ENCODE measurements around the gene PRKAG3. TPM values are rescaled to one million over a fixed set of nuclear protein-coding genes. Genes with fewer than 3 reads are reported as not detected.

PRKAG3 gene
- total and polyA plus RNA-seq, 4 donors, result 0.01 TPM; not detected in 3

- WGBS, 2 donors, result 88% methylated on average over 10 of the region's 10 CpGs
- Histone ChIP-seq H3K36me3 (ENCODE audit: control insufficient read depth in 4 of 4, insufficient read depth in 4 of 4, low read length in 4 of 4) (no peaks in the 10 kb centered on the region), H3K9me3 (ENCODE audit: control insufficient read depth in 4 of 4, insufficient read depth in 3 of 4, low read length in 3 of 4) (no peaks in the 10 kb centered on the region), H3K4me1 (ENCODE audit: control insufficient read depth in 5 of 5, insufficient read depth in 5 of 5, low read length in 5 of 5) (no peaks in the 10 kb centered on the region), H3K4me3 (no peak overlapping the region), H3K9ac (ENCODE audit: insufficient read depth in 1 of 2, low read length in 2 of 2) (no peak overlapping the region), H3K27me3 (ENCODE audit: control insufficient read depth in 3 of 3, insufficient read depth in 3 of 3, low read length in 2 of 3) (peaks cover 0 to 2% (median 0%) of the 10 kb centered on the region in 3 donors), H3K27ac (ENCODE audit: low read depth in 1 of 2, low read length in 1 of 2) (no peak overlapping the region)
- TF ChIP-seq CTCF (IDR thresholded peaks at IDR 0.05; ENCODE audit: control extremely low read depth, extremely low read depth), result no peak
- no peak for ATAC-seq (ENCODE audit: insufficient read depth, low FRiP score)
- no peak for DNase-seq
These were observed 4.8 kb downstream of the PRKAG3 start for GRCh38 chr2:218826791-218827190.

- DNase-seq (no peak), ATAC-seq (ENCODE audit: insufficient read depth, low FRiP score) (no peak)
- H3K27ac ChIP-seq (ENCODE audit: low read depth in 1 of 2, low read length in 1 of 2), result no peak overlapping the region
- 92 to 93% methylated on average over 5 to 7 of the region's 7 CpGs for WGBS, 2 donors
- H3K4me3 ChIP-seq, result no peak overlapping the region
- peaks cover 0 to 2% (median 0%) of the 10 kb centered on the region in 3 donors for H3K27me3 ChIP-seq (ENCODE audit: control insufficient read depth in 3 of 3, insufficient read depth in 3 of 3, low read length in 2 of 3)
- no peak for TF ChIP-seq CTCF (IDR thresholded peaks at IDR 0.05; ENCODE audit: control extremely low read depth, extremely low read depth)
- no peaks in the 10 kb centered on the region for H3K9me3 ChIP-seq (ENCODE audit: control insufficient read depth in 4 of 4, insufficient read depth in 3 of 4, low read length in 3 of 4)
- H3K36me3 ChIP-seq (ENCODE audit: control insufficient read depth in 4 of 4, insufficient read depth in 4 of 4, low read length in 4 of 4), result no peaks in the 10 kb centered on the region
- no peak overlapping the region for H3K9ac ChIP-seq (ENCODE audit: insufficient read depth in 1 of 2, low read length in 2 of 2)
- no peaks in the 10 kb centered on the region for H3K4me1 ChIP-seq (ENCODE audit: control insufficient read depth in 5 of 5, insufficient read depth in 5 of 5, low read length in 5 of 5)
These were observed 7.6 kb downstream of the PRKAG3 start for GRCh38 chr2:218824004-218824403.

- ATAC-seq (ENCODE audit: insufficient read depth, low FRiP score) (no peak), DNase-seq (no peak)
- H3K4me1 ChIP-seq (ENCODE audit: control insufficient read depth in 5 of 5, insufficient read depth in 5 of 5, low read length in 5 of 5), result no peaks in the 10 kb centered on the region
- WGBS, 2 donors, result 77 to 81% methylated on average over 9 of the region's 9 CpGs
- no peak overlapping the region for H3K4me3 ChIP-seq
- H3K9ac ChIP-seq (ENCODE audit: insufficient read depth in 1 of 2, low read length in 2 of 2), result no peak overlapping the region
- peaks cover 0 to 3% (median 0%) of the 10 kb centered on the region in 4 donors for H3K36me3 ChIP-seq (ENCODE audit: control insufficient read depth in 4 of 4, insufficient read depth in 4 of 4, low read length in 4 of 4)
- no peaks in the 10 kb centered on the region for H3K9me3 ChIP-seq (ENCODE audit: control insufficient read depth in 4 of 4, insufficient read depth in 3 of 4, low read length in 3 of 4)
- no peak overlapping the region for H3K27ac ChIP-seq (ENCODE audit: low read depth in 1 of 2, low read length in 1 of 2)
- no peak for TF ChIP-seq CTCF (IDR thresholded peaks at IDR 0.05; ENCODE audit: control extremely low read depth, extremely low read depth)
- H3K27me3 ChIP-seq (ENCODE audit: control insufficient read depth in 3 of 3, insufficient read depth in 3 of 3, low read length in 2 of 3), result peaks cover 0 to 2% (median 0%) of the 10 kb centered on the region in 3 donors
These were observed 8.3 kb downstream of the PRKAG3 start for GRCh38 chr2:218823196-218823855.

- no peaks in the 10 kb centered on the region for H3K27me3 ChIP-seq (ENCODE audit: control insufficient read depth in 3 of 3, insufficient read depth in 3 of 3, low read length in 2 of 3)
- DNase-seq, result no peak
- 82 to 87% methylated on average over 7 of the region's 7 CpGs for WGBS, 2 donors
- no peaks in the 10 kb centered on the region for H3K9me3 ChIP-seq (ENCODE audit: control insufficient read depth in 4 of 4, insufficient read depth in 3 of 4, low read length in 3 of 4)
- no peak overlapping the region for H3K9ac ChIP-seq (ENCODE audit: insufficient read depth in 1 of 2, low read length in 2 of 2)
- no peak for TF ChIP-seq CTCF (IDR thresholded peaks at IDR 0.05; ENCODE audit: control extremely low read depth, extremely low read depth)
- H3K36me3 ChIP-seq (ENCODE audit: control insufficient read depth in 4 of 4, insufficient read depth in 4 of 4, low read length in 4 of 4), result peaks cover 0 to 3% (median 0%) of the 10 kb centered on the region in 4 donors
- H3K27ac ChIP-seq (ENCODE audit: low read depth in 1 of 2, low read length in 1 of 2), result no peak overlapping the region
- no peak for ATAC-seq (ENCODE audit: insufficient read depth, low FRiP score)
- H3K4me3 ChIP-seq, result no peak overlapping the region
- H3K4me1 ChIP-seq (ENCODE audit: control insufficient read depth in 5 of 5, insufficient read depth in 5 of 5, low read length in 5 of 5), result no peaks in the 10 kb centered on the region
These were observed 9.0 kb downstream of the PRKAG3 start for GRCh38 chr2:218822622-218823021.
